Middle frontal gyrus (tissue), 1 donor: ENCODE results near the gene NATD1.

Experiments
- DNase-seq: peaks from one replicate; pipeline ENCODE4 v3.0.0-alpha.2; 2015; ENCODE audit warnings: low spot score; ENCODE audit errors: extremely low spot score

The NATD1 gene

DNA sequence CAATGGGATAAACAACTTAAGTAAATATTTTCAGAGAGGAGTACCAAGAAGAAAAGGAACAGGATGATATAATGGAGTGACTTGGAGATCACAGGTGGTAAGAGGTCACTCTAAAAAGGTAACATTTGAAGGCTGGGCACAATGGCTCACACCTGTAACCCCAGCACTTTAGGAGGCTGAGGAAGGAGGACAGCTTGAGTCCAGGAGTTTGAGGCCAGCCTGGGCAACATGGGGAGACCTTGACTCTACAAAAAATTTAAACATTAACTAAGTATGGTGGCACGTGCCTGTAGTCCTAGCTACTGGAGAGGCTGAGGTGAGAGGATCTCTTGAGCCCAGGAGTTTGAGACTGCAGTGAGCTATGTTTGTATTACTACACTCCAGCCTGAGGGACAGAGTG lies 35.9 kb downstream of the NATD1 start:
- no peak for DNase-seq

DNA sequence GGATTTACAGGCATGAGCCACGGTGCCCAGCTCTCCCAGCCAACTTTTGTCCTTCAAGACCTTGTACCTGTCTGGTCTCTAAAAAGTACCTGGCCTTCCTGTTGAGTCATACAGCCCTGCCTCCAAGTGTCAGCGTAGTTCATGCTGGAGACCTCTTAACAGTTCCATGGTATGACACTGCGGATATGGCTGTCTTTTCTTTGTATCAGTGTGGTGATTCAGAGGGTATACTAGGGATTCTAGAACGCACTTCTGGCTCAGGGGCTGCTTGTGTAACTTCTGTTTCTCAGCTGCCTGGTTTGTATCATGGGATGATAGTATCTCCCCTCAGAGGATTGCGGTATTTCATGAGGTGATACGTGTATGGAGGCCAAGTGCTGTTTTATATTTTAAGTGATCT lies 37.3 kb downstream of the NATD1 start:
- DNase-seq = no peak

DNA sequence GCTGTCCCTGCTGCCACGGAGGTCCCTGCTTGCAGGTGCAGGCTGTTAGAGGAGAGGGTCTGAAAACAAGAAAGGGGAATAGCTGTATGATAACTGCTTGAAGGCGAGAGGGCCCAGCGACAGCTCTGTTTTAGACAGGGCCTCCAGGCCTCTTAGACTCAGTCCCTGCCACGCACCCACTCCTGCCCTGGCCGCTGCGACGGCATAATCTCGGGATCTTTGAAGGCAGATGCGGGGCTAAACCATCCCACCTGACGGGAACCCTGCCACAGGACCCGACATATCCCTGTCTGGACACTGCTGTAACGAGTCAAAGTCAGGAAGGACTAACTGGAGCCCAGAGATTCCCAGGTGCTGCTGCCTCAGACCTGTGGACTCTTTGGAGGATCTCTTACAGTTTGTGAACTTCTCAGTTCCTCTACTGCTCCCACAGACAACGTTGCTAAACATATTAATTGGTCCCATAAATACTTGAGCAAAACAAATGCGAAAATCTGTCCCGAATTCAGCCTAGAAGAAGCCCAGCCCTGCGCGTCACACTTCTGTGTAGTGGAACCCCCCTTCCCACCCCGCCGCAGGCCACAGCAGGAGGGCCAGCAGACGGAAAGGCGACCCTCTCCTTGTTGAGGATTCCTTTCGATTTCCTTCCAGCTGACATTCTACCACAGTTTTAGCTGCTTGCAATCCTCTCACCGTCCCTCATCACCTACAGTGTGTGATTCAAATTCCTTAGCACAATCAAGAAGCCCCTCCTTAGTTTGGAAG lies 38.3 kb downstream of the NATD1 start:
- DNase-seq = no peak

DNA sequence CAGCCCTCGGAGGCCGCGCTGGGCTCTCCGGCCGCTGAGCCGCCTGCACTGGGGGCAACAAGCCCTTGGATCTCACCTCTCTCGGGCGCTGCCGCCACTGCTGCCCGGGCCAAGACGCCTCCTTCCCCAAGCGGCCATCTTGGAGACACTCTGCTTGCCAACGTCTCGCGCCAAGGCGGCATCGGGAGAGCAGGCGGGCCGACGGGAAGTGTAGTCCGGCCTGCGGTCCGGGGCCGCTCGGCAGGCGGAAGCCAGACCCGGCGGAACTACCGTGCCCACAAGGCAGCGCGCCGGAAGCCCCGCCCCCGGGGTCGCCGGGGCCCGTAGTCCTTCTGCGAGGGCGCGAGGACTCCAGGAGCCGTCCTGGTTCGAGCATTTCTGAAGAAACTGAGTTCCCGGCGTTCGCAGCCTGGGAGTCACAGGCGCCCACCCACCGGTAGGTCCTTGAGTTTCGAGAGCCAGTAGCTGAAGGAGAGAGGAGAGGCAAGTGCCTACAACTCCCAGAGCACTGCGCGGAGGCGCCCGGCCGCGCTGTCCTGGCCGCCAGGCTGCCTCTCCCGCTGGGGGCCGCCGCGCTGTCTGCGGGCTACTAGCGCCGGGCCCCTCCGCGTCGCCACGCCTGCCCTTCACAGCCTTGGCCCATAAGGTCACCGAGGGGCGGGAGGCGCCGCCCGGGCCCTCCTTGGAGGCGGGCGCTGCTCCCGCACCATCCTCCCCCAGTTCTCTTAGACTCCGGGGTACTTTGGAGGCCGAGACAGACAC lies 39.0 kb downstream of the NATD1 start, which contains the start of gene TMEM11:
TSS of gene TMEM11 (minus strand) at position 147 of the 762 bp plus-strand sequence. CDS start at position 138, 9 bp downstream.
- peak; percentile 92 for DNase-seq

DNA sequence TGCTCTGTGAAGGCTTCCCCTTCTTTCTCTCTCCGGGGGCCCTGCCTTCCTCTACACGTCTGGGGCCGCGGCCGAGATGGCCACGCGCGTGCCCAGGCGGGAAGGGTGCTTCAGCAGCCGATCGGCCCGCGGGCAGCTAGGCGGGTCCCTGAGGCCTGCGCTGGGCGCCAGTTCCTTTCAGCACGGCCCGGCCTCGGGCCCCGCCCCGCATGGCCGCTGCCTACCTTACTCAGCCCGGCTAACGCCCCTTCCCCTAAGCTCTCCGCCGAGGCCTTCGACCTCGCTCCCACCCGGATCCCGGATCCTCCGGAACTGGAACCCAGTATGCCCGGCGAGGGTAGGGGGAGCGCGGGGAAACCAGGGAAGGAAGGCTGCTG lies 39.6 kb downstream of the NATD1 start:
- DNase-seq = no peak

DNA sequence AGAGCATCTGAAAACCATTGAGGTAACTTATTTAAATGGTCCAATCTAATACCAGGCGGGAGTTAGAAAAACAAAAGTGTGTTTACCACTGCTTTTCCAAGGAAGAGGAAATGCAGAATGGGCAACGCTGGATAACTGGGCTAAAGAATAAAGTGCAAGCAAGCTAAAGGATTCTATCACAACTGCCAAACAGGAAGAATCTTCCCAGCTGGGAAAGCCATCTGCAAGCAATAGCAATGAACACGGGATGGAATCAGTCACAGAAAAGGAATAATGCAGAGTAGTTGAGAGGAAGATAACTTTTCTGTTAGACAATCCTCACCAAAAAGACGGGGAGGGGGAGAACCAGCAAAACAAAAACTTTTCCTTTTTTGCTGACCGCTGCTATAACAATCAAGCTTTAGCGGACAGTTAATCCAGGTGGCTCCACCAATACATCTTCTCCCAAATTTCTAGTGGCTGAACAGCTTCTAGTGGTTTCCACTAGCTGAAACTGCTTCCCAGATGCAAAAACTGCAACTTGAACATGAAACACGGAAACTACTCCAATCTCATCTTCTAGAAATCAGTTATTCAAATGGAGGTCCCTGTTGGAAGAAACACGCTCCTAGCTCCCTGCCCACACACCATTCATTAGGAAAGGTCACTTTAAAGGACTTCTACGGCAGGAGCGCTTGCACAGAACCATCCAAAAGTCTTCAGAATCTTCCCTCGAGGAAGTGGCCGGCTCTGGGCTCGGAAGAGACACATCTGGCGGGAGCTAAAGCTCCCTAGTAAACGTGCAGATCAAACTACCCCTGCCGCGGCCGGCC lies 40.2 kb downstream of the NATD1 start:
- DNase-seq = no peak

DNA sequence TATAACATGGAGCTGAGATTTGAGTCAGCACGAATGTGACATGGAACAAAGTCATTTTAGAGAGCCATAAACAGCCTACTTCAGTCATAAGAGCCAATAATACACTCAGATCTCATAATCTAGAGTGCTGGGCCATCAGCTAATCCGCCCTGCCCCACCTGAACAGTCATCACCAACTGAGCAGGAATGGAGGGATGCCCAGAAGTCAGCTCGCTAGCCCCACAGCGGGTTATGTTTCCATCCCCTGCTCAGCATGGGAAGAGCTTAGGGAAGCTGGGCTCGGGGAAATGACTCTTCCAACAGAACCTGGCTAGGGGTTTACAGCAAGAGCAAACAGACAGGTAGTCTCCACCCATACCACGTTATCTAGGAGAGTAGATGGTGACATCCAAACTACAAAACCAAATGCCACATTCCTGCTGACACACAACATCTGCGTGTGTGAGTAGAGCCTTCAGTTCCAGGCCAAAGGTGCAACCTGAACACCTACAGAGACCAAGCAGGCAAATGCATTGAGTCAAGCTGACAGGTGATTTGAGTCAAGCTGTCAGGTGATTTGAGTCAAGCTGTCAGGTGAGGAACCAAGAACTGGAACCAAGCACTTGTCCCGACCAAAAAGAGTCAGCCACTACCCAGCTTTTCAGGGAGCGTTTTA lies 41.3 kb downstream of the NATD1 start:
- DNase-seq = no peak

DNA sequence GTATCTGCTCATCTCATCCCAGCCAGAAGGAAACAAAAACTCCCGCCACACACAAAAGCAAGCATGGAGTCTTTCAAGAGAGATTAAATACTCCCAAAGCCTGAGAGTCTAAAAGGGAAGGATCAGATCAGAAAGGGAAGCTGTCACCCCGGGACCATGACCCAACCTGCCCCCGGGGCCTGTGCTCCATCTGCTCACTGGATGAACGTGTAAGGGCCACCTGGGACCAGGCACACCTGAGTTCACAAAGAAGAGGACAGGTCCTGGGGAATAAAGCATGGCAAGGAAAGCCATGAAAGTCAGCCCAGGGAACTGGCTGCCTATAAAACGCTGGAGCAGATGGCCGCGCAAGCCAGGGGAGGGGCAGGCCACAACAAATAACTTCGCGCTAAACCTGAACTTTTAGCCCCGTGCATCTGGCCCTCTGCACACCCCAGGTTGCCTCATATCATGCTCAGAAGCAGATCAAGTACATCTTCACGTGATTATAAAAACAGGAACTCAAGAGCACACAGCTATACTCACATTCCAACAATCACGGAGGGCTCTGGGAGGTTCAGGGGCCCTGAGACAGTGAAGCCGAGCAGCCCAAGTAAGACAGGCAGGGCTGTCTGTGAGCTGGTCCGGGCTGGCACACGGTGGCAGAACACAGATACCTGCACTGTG lies 42.7 kb downstream of the NATD1 start:
- no peak for DNase-seq

DNA sequence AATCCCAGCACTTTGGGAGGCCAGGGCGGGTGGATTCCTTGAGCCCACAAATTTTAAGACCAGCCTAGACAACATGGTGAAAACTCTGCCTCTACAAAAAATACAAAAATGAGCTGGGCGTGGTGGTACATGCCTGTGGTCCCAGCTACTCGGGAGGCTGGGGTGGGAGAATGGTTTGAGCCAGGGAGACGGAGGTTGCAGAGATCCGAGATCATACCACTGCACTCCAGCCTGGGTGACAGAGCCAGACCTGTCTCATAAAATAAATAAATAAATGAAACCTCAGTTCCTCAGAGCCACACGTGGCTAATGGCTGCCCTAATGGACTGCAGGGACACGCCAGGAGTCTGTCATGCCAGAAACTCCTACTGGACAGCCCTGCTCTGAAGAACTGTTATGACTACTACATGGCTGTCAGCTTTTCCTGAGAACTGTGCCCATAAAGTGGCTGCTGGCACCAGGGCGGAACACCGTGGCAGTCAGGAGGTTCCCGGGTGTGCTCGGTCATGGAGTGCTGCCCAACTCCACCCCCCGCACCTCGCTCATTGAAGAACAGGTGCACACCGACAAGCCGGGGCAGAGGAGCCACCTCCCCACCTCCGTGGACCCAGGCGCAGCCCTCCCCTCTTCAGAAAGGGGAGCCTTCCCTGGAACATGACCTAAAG lies 43.6 kb downstream of the NATD1 start:
- DNase-seq = no peak

DNA sequence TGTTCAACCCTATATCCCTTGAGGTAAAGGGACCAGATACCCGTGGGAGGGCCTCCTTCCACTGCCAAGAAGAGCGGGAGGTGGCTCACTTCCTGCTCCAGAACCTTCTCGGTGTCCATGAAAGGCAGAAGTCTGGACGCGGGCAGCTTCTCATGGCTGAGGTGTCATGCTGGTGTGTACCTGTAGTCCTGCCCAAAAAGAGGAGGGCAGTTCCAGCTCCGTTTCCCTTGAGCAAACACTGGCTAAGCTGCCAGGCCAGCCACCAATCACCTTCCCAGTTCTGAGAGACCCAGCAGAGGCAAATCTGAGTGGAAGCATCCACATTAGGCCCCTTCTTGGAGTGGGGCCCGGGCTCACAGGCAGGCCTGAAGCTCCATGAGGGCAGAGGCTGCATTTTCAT lies 44.9 kb downstream of the NATD1 start:
- no peak for DNase-seq

DNA sequence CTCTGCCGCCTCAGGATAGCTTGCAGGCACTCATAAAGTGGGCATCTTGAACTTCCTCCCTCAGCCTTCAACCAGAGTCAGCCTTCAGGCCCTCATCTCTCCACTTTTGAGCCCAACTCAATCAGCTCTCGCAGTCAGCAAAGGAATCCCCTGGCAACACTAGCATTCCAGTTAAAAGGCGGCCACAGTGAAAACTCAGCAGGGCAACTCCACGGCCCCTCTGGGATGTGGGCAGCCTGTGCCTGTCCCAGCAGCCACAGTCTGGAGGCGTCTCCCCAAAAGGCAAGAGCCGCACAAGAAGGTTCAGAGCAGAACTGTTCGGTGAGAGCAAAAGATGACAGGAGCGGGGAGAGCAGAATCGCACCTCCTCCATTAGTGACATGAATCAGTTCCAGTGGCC lies 48.3 kb downstream of the NATD1 start:
- DNase-seq = no peak

DNA sequence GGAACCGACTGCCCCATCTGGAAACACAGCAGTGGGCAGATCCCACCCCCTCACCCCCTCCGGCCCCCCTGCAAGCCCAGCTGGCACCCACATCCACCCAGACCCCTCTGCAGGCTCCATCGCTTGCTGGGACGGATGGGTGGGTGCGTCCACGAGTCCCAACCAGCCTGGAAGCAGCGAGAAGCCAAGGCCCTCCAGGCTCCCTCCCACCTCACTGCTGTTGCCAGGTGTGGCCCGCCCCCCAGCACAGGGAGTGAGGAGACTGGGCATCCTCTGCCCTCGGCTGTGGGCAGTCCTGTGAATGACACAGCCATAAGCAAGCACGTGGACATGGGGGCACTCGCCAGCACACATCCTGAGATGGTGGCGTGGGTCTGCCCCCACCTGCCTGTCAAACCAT lies 50.7 kb downstream of the NATD1 start:
- DNase-seq = no peak

DNA sequence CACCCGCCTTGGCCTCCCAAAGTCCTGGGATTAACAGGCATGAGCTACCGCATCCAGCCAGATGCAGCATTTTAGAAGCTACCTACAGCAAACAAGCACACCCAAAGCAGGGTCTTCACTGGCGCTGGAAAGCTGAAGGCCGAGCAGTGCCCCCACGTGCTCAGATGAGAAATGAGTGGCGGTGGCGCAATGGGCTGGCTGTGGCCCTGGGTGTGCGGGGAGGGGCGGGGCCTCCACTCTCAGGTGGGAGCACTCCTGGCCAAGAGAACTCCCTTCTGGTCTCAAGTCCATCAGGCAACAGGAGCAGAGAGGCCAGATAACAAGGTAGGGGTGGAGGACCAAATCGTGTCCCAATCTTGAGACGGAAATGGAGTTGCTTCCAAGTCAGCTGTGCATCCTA lies 51.3 kb downstream of the NATD1 start:
- no peak for DNase-seq

DNA sequence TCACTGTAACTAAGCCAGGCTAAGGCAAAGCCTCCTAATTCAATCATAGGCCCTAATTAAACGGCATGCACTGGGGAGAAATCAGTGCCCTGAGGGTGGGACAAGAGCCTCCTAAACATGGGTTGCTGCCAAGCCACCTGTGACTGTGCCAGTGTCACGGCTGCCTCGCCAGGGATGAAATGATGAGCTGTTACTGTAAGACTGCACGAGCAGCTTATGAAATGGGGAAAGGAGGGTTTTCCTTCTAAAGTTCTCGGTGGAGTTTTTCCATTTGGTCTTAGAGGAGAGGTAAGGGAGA lies 52.0 kb downstream of the NATD1 start:
- no peak for DNase-seq

DNA sequence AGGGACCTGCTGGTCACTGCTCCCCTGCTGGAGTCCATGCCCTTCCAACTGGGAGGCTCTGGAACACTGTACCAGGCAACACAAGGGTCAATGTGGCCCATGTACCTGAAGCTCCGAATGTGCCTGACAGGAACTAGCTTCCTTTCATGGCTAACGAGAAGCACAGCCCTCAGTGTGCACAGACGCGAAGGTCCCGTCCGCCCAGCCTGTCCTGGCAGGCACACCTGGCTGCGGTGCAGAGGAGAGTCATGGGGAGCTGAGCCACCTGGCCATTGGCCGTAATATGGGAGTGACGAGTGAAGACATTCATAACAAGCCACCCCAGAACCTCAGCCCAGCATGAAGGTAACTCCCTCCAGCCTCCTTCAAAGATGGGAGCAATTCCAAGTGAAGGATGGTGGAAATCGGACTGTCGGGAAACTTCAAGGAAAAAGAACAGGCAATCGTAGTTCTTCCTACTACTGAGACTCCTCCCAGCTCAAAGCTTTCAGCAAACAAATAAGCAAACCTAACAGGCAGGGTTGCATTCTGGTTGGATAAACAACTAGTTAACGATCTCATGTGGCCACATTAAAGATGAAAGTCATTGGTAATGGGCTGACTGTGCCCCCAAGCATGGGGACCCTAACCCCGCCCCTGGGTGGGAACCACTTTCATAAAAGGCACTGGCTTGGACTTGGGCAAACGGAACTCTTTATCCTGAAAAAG lies 52.5 kb downstream of the NATD1 start:
- no peak for DNase-seq

DNA sequence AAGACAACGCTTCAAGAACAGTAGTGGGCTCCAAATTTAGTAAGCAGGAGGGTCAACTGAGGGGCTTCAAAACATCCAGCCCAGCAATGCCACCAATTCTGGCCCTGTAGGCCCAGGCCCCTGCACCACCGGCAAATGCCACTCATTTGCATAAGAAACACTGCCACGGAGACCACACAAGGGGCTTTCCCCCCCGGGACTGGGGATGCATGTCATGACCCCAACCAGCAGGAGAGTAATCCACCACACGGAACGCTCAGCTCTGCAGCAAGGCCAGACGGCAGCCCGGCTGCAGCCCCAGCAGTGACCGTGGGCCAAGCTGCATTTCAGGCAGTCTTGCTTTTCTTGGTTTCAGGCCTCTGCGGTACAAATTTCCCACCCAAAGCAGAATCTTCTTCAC lies 53.4 kb downstream of the NATD1 start:
- no peak for DNase-seq

DNA sequence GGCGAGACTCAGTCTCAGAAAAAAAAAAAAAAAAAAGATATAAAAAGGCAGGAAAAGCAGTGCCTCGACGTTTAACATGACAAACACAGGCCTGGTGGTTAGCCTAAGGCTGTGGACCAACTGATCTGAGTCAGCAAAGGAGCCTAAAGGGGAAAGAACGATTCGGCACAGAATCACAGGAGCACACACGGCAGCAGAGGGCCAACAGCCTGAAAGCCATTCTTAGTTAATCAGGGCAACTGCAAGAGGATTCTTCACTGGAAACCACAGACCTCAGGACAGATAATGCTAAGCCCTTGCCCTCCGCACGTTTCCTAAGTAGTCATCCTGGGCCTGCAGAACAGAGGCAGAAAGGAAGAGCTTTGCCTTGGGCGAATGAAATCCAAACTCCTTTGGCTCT lies 53.9 kb downstream of the NATD1 start:
- DNase-seq = no peak

DNA sequence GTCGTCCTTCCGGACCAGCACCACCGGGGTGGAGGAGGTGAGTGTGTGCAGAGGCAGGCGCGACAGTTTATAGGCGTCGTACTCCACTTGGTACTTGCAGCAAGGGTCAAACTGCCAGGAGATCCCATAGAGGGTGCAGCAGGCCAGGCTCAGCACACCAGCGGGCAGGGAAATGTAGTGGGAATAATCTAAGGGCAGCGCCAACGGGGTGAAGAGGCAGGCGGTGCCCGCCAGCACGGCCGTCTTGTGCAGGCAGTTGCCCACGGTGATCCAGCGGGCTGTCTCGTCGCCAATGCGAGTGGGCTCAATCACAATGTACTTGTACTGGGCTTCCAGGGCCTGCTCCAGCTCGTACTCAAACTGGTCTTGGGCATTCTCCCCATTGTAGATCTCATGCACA lies 54.8 kb downstream of the NATD1 start:
- DNase-seq = no peak

DNA sequence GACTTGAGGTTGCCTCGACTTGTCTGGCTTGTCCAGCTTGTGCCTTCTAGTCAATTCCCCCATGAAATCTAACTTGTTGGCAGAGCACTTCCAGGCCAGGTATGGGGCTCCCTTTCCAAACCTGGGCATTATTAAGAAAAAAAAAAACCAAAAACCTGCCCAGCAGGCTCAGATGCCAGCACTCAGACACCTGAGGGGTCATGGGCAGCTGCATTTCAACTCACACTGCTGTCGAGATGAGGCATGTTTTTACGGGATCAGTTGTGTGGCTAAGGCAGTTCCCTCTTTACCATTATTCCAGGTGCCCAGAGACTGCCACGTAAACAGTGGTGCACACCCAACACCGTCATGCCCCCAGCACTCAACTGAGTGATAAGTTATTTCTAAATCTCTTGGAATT lies 57.1 kb downstream of the NATD1 start:
- no peak for DNase-seq

DNA sequence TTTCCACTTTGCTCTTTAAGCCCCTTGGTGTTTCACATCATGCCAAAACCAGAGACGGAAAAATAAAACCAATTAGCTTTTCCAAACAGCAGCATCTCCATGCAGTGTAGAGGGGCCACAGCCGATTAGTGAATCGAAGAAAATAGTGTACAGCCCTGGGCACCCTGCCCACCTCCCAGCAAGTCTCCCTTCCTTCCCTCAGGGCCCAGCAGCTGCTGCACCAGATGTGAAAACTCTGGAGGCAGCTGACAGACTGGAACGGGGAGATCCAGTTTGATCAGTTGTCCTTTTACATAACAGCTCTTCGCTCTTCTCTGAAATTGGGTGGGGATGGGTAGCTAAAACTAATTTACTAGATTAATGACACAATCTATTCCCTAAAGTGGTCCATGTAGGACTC lies 58.5 kb downstream of the NATD1 start:
- no peak for DNase-seq
